MM.1S (cell line): ENCODE data around the gene IFITM5.

Experiments used
- EZH2 ChIP-seq: fragments of 300-600 bp; sonication (generic); optimal IDR thresholded peaks from 2 replicates; pipeline ENCODE3; 2017; ENCODE audit warnings: low read depth, mild to moderate bottlenecking, antibody characterized with exemption, low read length, mixed read lengths
- EZH2phosphoT487 ChIP-seq: fragments of 300-600 bp; sonication (generic); IDR thresholded peaks from 2 replicates; pipeline ENCODE4 v1.6.1; 2018; ENCODE audit warnings: antibody characterized with exemption, low read length
- TF ChIP-seq, protein P1 (sequence below): fragments of 300-600 bp; sonication (generic); IDR thresholded peaks from 2 replicates; pipeline ENCODE4 v1.5.1; 2016; ENCODE audit warnings: antibody characterized with exemption, low read length, mixed read lengths

GRCh38 chr11:315051-315481 is 15.7 kb upstream of the IFITM5 start:
- TF ChIP-seq, protein P1, sequence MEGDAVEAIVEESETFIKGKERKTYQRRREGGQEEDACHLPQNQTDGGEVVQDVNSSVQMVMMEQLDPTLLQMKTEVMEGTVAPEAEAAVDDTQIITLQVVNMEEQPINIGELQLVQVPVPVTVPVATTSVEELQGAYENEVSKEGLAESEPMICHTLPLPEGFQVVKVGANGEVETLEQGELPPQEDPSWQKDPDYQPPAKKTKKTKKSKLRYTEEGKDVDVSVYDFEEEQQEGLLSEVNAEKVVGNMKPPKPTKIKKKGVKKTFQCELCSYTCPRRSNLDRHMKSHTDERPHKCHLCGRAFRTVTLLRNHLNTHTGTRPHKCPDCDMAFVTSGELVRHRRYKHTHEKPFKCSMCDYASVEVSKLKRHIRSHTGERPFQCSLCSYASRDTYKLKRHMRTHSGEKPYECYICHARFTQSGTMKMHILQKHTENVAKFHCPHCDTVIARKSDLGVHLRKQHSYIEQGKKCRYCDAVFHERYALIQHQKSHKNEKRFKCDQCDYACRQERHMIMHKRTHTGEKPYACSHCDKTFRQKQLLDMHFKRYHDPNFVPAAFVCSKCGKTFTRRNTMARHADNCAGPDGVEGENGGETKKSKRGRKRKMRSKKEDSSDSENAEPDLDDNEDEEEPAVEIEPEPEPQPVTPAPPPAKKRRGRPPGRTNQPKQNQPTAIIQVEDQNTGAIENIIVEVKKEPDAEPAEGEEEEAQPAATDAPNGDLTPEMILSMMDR: no peak
- no peak for TF ChIP-seq EZH2
- no peak for TF ChIP-seq EZH2phosphoT487
